ENCODE data around the gene BRMS1L. TPM values are rescaled to one million over a fixed set of nuclear protein-coding genes. Genes with fewer than 3 reads are reported as not detected.
"Not testable (repeated sequence)": the region's sequence is repeated elsewhere in the genome, so short reads cannot be mapped to it uniquely, and the experiment has no call there.

The BRMS1L gene
- total and polyA plus RNA-seq, 2 donors from 2014 or later: 7.3 to 9.0 TPM

GRCh38 chr14:35829449-35829848, 3.3 kb downstream of the BRMS1L start:
- Histone ChIP-seq H3K9ac (ENCODE audit: low read length in 3 of 3) (no peak overlapping the region), H3K4me3 (ENCODE audit: low read length in 3 of 3) (no peak overlapping the region), H3K27me3 (ENCODE audit: control insufficient read depth, insufficient read depth, low read length) (no peaks in the 10 kb centered on the region), H3K9me3 (ENCODE audit: control insufficient read depth in 2 of 3, insufficient read depth in 1 of 3, low read length in 3 of 3) (no peaks in the 10 kb centered on the region), H3K4me1 (ENCODE audit: control insufficient read depth in 2 of 3, insufficient read depth in 2 of 3, low read depth in 1 of 3, low read length in 3 of 3) (no peaks in the 10 kb centered on the region), H3K27ac (ENCODE audit: low read depth in 2 of 2, low read length in 2 of 2) (no peak overlapping the region), H3K36me3 (ENCODE audit: control insufficient read depth in 2 of 3, insufficient read depth in 3 of 3, low read length in 3 of 3) (peaks cover 0 to 2% (median 0%) of the 10 kb centered on the region in 3 donors)
- DNase-seq (no peak), FAIRE-seq (peak; percentile 51)
- TF ChIP-seq CTCF (IDR thresholded peaks at IDR 0.05; ENCODE audit: borderline replicate concordance, extremely low read depth, insufficient read depth): no peak
- intact Hi-C loops (cut with DNase I): no loop called here

GRCh38 chr14:35835208-35835982, 9.3 kb downstream of the BRMS1L start:
- Histone ChIP-seq H3K4me3 (ENCODE audit: low read length in 3 of 3) (no peak overlapping the region), H3K9ac (ENCODE audit: low read length in 3 of 3) (no peak overlapping the region), H3K9me3 (ENCODE audit: control insufficient read depth in 2 of 3, insufficient read depth in 1 of 3, low read length in 3 of 3) (no peaks in the 10 kb centered on the region), H3K4me1 (ENCODE audit: control insufficient read depth in 2 of 3, insufficient read depth in 2 of 3, low read depth in 1 of 3, low read length in 3 of 3) (no peaks in the 10 kb centered on the region), H3K27ac (ENCODE audit: low read depth in 2 of 2, low read length in 2 of 2) (no peak overlapping the region), H3K27me3 (ENCODE audit: control insufficient read depth, insufficient read depth, low read length) (no peaks in the 10 kb centered on the region), H3K36me3 (ENCODE audit: control insufficient read depth in 2 of 3, insufficient read depth in 3 of 3, low read length in 3 of 3) (peaks cover 0 to 6% (median 2%) of the 10 kb centered on the region in 3 donors)
- no peak for TF ChIP-seq CTCF (IDR thresholded peaks at IDR 0.05; ENCODE audit: borderline replicate concordance, extremely low read depth, insufficient read depth)
- intact Hi-C loops (cut with DNase I): no loop called here
- no peak for FAIRE-seq
- DNase-seq: no peak

DNA sequence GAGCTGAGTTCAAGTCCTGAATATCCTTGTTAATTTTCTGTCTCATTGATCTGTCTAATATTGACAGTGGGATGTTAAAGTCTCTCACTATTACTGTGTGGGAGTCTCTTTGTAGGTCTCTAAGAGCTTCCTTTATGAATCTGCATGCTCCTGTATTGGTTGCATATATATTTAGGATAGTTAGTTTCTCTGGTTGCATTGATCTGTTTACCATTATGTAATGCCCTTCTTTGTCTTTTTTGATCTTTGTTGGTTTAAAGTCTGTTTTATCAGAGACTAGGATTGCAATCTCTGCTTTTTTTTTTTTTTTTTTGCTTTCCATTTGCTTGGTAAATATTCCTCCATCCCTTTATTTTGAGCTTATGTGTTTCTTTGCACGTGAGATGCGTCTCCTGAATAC, 15.6 kb downstream of the BRMS1L start:
- DNase-seq; H3K4me1 ChIP-seq (ENCODE audit: control insufficient read depth in 2 of 3, insufficient read depth in 2 of 3, low read depth in 1 of 3, low read length in 3 of 3); H3K27ac ChIP-seq (ENCODE audit: low read depth in 2 of 2, low read length in 2 of 2); H3K36me3 ChIP-seq (ENCODE audit: control insufficient read depth in 2 of 3, insufficient read depth in 3 of 3, low read length in 3 of 3); H3K27me3 ChIP-seq (ENCODE audit: control insufficient read depth, insufficient read depth, low read length); intact Hi-C loops (cut with DNase I); H3K4me3 ChIP-seq (ENCODE audit: low read length in 3 of 3); FAIRE-seq; H3K9me3 ChIP-seq (ENCODE audit: control insufficient read depth in 2 of 3, insufficient read depth in 1 of 3, low read length in 3 of 3); H3K9ac ChIP-seq (ENCODE audit: low read length in 3 of 3): not testable (repeated sequence)

DNA sequence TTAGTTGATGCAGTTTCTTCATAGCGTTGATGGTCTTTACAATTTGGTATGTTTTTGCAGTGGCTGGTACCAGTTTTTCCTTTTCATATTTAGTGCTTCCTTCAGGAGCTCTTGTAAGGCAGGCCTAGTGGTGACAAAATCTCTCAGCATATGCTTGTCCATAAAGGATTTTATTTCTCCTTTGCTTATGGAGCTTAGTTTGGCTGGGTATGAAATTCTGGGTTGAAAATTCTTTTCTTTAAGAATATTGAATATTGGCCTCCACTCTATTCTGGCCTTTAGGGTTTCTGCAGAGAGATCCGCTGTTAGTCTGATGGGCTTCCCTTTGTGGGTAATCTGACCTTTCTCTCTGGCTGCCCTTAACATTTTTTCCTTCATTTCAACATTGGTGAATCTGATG, 16.1 kb downstream of the BRMS1L start:
- FAIRE-seq; DNase-seq; H3K27ac ChIP-seq (ENCODE audit: low read depth in 2 of 2, low read length in 2 of 2); H3K4me3 ChIP-seq (ENCODE audit: low read length in 3 of 3); H3K9me3 ChIP-seq (ENCODE audit: control insufficient read depth in 2 of 3, insufficient read depth in 1 of 3, low read length in 3 of 3); intact Hi-C loops (cut with DNase I); H3K27me3 ChIP-seq (ENCODE audit: control insufficient read depth, insufficient read depth, low read length); H3K36me3 ChIP-seq (ENCODE audit: control insufficient read depth in 2 of 3, insufficient read depth in 3 of 3, low read length in 3 of 3); H3K4me1 ChIP-seq (ENCODE audit: control insufficient read depth in 2 of 3, insufficient read depth in 2 of 3, low read depth in 1 of 3, low read length in 3 of 3); H3K9ac ChIP-seq (ENCODE audit: low read length in 3 of 3): not testable (repeated sequence)

Measured in kidney (tissue), 14 donors.